Kidney epithelial cell (primary cell): ENCODE results near the gene CC2D1A. TPM values are rescaled to one million over a fixed set of nuclear protein-coding genes. Genes with fewer than 3 reads are reported as not detected.

Source experiments
- DNase-seq: peaks from one replicate; pipeline ENCODE4 v3.0.0-alpha.2; 2010; ENCODE audit warnings: low read depth
- H3K27me3 ChIP-seq: 2 replicates; pipeline ENCODE4 v1.6.0; 2011; ENCODE audit warnings: low read length; ENCODE audit not compliant: control insufficient read depth, insufficient read depth
- H3K36me3 ChIP-seq: 2 replicates; pipeline ENCODE4 v1.5.1; 2011; ENCODE audit warnings: low read length; ENCODE audit not compliant: control insufficient read depth, insufficient read depth
- H3K4me3 ChIP-seq: 2 replicates; pipeline ENCODE4 v1.5.1; 2011; ENCODE audit warnings: low read depth, mild to moderate bottlenecking, control low read depth, low read length
- total RNA-seq: library from RNA; depleted of rRNA; stranded (reverse); fragments of >200 nt; gene quantifications from 2 replicates; pipeline ENCODE4 v1.2.3, GENCODE V29; 2015
- TF ChIP-seq, protein P1 (sequence below): IDR thresholded peaks from 2 replicates; pipeline ENCODE4 v1.5.1; 2011; ENCODE audit warnings: mild to moderate bottlenecking, moderate library complexity, low read length, control low read depth, inconsistent platforms; ENCODE audit not compliant: insufficient read depth, poor library complexity, severe bottlenecking

Gene CC2D1A
- total RNA-seq, 1 donor from 2014 or later = 26.5 TPM

DNA sequence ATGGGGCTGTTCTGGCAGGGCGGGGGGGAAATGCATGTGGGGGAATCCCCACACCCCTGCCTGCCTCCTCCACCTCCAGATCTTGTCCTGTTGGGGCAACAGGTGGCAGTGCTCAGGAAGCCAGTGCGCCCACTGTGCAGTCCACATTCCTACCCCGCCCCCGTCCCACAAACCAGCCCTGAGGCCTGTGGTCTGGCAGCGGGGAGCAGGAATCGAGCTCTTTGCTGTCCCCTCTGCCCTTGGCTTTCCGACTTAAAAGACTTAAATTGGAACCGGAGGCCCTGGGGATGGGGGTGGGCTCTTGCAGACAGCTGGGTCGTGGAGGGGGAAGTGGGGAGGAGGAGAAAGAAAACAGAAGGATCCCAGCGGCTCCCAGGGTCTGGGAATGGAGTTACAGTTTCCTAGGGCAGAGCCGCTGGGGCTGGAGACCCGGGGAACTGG lies 24.7 kb upstream of the CC2D1A start:
- H3K36me3 ChIP-seq = no peaks in the 10 kb centered on the region
- TF ChIP-seq, protein P1, sequence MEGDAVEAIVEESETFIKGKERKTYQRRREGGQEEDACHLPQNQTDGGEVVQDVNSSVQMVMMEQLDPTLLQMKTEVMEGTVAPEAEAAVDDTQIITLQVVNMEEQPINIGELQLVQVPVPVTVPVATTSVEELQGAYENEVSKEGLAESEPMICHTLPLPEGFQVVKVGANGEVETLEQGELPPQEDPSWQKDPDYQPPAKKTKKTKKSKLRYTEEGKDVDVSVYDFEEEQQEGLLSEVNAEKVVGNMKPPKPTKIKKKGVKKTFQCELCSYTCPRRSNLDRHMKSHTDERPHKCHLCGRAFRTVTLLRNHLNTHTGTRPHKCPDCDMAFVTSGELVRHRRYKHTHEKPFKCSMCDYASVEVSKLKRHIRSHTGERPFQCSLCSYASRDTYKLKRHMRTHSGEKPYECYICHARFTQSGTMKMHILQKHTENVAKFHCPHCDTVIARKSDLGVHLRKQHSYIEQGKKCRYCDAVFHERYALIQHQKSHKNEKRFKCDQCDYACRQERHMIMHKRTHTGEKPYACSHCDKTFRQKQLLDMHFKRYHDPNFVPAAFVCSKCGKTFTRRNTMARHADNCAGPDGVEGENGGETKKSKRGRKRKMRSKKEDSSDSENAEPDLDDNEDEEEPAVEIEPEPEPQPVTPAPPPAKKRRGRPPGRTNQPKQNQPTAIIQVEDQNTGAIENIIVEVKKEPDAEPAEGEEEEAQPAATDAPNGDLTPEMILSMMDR = no peak
- no peak for DNase-seq
- no peak overlapping the region for H3K4me3 ChIP-seq
- H3K27me3 ChIP-seq = peaks cover 5% of the 10 kb centered on the region

DNA sequence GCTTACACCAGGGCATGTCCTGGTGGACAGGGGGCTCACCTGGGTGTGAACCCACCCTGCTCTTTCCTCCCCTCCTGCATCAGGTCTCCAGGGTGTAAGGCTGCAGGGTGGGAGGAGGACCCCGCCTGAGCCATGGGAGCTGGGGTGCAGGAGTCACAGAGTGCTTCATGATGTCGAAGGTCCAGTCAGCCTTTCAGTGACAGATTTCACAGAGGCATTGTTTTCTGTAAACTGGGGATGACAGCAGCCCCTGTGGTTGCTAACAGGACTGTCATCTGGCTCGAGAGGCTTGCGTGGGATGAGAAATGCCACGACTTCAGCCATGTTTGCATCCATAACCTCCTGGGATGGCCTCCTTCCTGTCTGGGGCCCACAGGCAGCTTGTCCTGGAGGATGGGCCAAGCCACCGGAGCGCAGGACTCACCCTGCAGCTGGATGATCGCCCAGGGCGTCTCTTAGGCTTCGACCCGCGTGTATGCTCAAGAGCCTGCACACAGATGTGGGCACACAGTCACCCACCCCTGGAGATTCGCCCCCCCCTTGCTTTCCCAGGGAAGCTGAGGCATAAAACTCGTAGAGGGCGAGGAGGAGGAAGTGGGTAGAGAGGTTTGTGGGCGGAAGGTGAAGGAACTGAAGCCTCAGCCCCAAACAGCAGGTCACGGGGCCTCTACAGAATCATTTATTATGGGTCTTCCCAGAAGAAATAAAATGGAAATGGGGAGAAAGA lies 24.1 kb upstream of the CC2D1A start:
- H3K27me3 ChIP-seq = peaks cover 5% of the 10 kb centered on the region
- no peak for DNase-seq
- TF ChIP-seq, protein P1 = no peak
- no peak overlapping the region for H3K4me3 ChIP-seq
- no peaks in the 10 kb centered on the region for H3K36me3 ChIP-seq

DNA sequence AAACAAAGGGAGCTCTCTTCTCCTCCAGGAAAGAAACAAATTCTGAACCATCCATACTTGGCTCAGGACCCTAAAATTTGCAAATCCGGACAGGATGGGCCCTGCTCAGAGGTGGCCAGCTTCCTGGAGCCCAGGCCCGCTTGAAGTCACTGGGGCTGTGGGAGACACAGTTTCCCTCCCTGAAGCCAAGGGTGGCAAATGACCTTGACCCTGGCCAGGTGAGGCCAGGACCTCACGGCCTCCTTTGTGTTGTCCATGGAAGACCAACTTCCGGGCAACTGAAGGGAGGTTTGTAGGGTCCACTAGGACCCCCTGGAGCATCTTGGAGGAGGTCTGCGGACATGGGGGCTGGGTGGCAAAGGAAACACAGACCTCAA lies 23.6 kb upstream of the CC2D1A start:
- TF ChIP-seq, protein P1 = no peak
- DNase-seq = no peak
- H3K4me3 ChIP-seq = no peak overlapping the region
- H3K27me3 ChIP-seq = peaks cover 5% of the 10 kb centered on the region
- no peaks in the 10 kb centered on the region for H3K36me3 ChIP-seq

DNA sequence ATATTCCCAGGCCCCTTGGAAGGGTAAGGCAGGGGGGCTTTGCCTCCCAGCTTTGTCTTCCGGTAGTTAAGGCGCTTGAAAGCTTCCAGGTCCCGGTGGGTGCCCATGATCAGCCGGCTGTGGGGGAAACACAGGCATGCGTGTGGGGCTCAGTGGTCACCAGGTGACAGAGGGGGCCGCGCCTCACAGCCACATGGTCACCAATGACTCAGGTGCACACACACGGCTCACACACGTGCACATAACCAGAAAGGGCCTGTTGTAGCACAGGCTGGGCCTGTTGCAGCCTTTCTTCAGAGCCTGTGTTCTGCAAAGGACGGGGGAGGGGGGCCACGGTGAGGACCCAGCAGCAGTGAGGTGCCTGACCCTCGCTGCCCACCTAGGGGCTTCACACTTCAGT lies 23.2 kb upstream of the CC2D1A start:
- no peak for DNase-seq
- no peak overlapping the region for H3K4me3 ChIP-seq
- TF ChIP-seq, protein P1 = no peak
- H3K36me3 ChIP-seq = no peaks in the 10 kb centered on the region
- peaks cover 5% of the 10 kb centered on the region for H3K27me3 ChIP-seq

DNA sequence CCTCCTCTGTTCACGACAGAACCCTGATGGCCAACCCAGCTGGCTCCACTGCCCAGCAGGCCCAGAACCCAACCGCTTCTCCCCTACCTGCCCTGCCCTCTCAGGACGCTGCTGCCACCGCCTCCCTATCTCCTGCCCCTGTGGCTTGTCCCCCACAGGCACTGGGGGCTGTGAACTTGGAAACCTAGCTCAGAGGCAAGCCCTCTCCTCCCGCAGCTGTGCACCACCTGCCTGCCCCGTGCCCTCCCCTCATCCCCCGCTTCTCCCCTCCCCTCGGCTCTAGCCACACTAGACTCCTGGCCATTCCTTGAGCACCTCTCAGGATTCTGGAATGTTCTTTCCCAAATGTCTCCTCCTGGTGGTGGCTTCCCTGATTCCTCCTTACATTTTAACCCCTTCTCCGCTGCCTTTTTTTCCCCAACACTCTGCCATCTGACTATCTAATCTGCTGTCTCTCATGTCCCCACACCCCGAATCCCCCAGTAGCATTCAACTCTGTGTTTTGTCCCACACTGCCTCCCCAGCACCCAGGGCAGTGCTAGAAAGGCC lies 22.4 kb upstream of the CC2D1A start:
- TF ChIP-seq, protein P1 = peak; percentile 25
- H3K36me3 ChIP-seq = no peaks in the 10 kb centered on the region
- DNase-seq = no peak
- H3K4me3 ChIP-seq = no peak overlapping the region
- H3K27me3 ChIP-seq = peaks cover 5% of the 10 kb centered on the region
